Endometrial microvascular endothelial cells (primary cell): ENCODE measurements around the gene CDH15. TPM values are rescaled to one million over a fixed set of nuclear protein-coding genes. Genes with fewer than 3 reads are reported as not detected.
"Not testable (repeated sequence)": the region's sequence is repeated elsewhere in the genome, so short reads cannot be mapped to it uniquely, and the experiment has no call there.

ENCODE experiments used
- in situ Hi-C: cut with HindIII; loops from 2 replicates; pipeline ENCODE4 v1.10.0; 2017; ENCODE audit warnings: low sequenced_read_pairs, low pct_unique_long_range_greater_than_20kb; ENCODE audit errors: inconsistent ontology term
- total RNA-seq: library from RNA; depleted of rRNA; stranded (reverse); fragments of >200 nt; gene quantifications from one replicate; pipeline ENCODE4 v1.2.3, GENCODE V29; 2015; ENCODE audit errors: inconsistent ontology term

CDH15 gene
- total RNA-seq, 1 donor from 2014 or later, result not detected

DNA sequence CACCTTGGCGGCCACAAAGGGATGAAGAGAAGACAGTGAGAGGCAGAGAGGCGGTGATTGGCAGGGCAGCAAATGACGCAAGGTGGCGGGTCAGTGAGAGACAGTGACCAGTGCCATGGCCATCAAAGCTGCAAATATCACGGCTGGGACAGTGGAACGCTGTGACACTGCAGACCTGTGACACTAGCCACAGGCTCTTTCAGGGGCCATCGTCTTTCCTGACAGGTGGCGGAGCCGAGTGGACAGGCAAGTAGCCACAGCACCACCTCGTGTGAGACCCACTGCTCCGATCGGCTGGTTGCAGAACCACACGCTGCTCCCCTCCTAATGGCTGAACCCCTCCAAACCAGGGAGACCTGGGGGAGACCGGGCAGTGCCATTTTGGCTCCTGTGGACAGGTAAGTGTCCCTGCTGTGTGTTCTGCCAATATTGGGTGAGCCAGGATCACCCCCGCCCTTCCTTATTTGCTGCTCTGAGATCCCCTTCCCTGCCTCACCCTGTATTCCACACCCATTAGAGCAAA, 38.0 kb downstream of the CDH15 start:
- in situ Hi-C loops, result no loop called here

DNA sequence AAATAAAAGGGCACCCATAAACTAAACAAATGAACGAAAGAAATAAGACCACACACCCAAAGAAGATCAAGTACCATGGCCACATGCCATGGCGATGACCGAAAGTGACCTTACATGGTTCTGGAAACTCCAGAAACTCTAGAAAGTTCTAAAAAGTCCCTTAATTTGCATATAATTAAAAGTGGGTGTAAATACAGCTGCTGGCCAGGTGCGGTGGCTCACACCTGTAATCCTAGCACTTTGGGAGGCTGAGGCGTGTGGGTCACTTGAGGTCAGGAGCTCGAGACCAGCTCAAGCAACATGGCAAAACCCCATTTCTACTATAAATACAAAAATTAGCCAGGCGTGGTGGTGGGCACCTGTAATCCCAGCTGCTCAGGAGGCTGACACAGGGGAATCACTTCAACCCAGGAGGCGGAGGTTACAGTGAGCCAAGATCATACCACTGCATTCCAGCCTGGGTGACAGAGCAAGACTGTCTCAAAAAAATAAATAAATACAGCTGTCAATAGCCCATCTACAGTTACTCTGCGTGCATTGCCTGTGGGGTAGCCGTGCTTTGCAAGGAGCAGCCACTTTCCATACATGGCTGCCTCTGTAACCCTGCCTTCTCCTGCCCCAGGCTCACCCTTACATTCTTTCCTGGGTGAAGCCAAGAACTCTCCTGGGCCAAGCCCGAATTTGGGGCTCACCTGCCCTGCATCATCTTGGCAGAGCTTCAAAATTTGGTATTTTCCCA, 38.8 kb downstream of the CDH15 start:
- in situ Hi-C loops, result no loop called here

DNA sequence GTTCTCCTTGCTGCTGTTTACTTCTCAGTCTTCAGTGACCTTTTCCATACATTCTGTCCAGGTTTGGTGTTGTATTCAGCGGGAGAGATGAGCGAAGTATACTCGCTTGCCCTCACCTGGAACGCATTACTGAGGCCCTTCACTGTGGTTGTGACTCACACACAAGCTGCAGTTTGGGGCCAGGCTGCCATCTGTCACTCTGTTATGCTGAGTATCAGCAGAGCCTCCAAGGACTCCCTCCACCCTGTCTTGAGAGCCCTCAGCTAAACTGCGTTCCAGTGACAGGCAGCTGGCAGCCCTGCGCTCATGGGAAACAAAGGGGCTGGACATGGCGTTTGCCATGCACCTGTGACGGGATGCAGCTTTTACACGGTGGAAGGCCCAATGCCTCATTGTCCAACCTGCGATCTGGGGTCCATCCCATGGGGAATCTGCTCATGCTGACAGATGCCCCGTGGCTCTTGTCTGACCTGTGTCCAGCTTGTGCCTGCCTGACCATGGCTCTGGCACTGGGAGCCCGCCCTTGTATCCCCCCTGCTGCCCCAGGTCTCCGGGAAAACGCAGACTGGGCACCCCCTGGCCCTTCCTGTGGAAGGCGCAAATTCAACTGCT, 39.5 kb downstream of the CDH15 start:
- in situ Hi-C loops, result no loop called here

DNA sequence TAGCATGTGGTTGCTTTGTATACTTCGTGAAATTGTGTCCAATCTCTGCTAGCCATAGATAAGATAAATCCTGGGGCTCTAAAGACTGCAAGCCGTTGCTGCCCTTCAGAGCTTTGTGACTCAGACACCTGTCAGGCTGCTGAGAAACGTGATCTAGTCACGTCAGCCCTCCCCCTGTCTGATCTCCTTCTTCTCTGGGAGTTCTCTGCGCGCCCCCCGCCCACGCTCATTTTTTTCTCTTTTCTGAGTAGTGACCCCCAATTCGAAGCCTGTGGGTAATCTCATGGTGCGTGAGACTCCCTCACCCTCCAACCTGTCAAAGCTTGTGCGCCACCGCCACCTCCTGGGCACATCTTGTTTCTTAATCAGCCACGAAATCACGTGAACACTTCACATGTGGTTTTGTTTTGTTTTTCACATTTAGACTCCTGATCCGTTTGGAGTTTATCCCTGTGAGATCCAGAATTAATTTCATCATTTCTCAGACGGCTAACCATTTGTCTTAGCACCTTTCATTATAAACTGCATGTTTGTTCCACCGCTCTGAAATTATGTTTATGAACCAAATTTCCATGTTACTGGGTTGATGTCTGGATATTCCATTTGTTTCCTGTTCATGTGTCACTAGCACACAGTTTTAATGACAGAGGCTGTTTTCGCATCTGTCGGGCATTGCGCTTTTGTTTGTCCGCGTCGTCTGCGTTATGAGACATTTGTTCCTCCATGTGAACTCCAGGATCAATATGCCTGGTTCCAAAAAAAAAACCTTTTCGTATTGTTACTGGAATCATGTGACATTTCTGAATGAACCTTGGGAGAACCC, 45.0 kb downstream of the CDH15 start:
- in situ Hi-C loops, result no loop called here

DNA sequence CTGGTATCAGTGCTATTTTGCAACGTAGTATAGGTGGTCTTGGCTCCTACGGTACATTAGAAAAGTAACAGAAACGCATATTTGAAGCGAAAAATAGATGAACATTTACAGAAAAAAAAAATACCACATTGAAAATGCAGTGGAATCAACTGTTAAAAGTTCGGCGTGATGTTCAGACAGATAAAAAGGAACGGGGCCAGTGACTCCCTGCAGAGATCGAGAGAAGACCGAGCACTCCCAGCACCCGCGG, 45.5 kb downstream of the CDH15 start:
- in situ Hi-C loops, result no loop called here

GRCh38 chr16:89217388-89218191, 46.0 kb downstream of the CDH15 start, which contains the start of gene ZNF778:
ZNF778 (plus strand) TSS chr16:89217703; CDS start chr16:89221128, 3,425 bp downstream.
- in situ Hi-C loops, result no loop called here

DNA sequence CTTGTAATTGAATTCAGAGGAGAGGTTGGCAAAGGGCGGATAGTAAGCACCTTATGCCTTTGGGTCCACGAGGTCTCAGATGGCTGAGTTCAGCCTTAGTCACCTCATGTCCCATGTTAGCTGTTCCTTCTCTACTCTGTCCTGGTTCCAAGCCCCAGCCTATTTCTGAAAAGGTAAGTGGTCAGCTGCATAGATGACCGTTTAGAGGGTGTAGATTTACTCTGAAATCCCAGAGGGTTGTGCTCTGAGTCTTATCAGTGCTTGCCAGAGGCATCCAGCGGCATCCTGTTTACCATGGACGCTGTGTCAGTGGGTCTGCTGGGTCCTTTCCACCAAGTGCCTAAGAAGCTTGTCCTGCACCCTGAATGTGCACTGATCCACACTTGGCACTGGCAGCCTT, 47.8 kb downstream of the CDH15 start:
- in situ Hi-C loops, result no loop called here

DNA sequence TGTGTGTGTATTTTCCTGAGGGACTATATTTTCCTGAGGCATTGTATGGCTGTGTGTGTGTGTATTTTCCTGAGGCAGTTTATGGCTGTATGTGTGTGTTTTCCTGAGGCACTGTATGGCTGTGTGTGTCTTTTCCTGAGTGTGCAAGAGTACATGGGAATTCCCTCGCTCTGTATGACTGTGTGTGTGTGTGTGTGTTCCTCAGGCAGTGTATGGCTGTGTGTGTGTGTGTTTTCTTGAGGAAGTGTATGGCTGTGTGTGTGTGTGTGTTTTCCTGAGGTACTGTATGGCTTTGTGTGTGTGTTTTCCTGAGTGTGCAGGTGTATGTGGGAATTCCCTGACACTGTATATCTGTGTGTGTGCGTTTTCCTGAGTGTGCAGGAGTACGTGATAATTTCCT, 50.1 kb downstream of the CDH15 start:
- in situ Hi-C loops, result no loop called here

DNA sequence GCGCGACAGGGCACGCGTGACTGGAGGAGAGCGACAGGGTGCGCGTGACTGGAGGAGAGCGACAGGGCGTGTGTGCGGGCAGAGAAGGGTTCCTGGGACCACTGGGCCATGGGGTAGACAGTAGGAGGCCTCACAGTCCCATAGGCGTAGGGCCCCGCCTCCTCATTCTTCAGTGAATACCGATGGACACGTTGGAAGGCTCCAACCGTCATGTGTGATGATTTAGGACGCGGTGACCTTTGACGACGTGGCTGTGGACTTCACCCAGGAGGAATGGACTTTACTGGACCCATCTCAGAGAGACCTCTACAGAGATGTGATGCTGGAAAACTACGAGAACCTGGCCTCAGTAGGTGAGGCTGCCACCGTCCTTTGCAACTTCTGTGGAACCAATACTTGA, 51.4 kb downstream of the CDH15 start:
- in situ Hi-C loops, result no loop called here

GRCh38 chr16:89224665-89225064, 53.1 kb downstream of the CDH15 start:
- in situ Hi-C loops, result no loop called here

DNA sequence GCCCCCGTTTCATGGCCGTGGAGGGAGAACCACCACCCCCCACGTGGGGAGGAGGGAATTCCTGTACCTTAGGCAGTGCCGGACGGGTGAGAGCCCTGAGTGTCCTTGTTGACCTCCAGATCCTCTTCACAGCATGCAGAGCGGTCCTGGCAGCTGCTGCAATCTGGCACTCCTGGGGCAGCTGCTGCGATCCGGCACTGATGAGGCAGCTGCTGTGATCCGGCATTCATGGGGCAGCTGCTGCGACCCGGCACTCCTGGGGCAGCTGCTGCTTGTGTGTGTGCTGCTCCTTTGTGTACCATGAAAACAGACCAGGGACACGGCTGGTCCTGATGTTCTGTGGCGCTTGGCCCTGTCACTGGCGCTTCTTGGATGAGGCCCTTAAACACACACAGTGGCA, 58.7 kb downstream of the CDH15 start:
- in situ Hi-C loops, result no loop called here

DNA sequence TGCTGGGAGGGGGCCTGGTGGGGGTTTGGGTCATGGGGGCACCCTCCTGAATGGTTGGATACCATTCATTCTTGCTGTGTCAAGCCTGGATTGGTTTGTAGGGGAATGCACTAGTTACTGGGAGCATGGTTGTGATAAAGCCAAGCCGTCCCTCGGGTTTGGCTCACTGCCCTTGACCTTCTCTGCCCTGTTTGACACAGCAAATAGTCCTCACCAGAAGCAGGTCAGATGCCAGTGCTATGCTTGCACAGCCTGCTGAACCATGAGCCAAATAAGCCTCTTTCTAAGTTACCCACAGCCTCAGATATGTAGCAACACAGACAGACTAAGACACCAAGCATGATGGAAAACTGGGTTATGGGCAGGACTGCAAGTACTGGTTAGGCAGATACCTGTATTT, 60.6 kb downstream of the CDH15 start:
- in situ Hi-C loops, result no loop called here

DNA sequence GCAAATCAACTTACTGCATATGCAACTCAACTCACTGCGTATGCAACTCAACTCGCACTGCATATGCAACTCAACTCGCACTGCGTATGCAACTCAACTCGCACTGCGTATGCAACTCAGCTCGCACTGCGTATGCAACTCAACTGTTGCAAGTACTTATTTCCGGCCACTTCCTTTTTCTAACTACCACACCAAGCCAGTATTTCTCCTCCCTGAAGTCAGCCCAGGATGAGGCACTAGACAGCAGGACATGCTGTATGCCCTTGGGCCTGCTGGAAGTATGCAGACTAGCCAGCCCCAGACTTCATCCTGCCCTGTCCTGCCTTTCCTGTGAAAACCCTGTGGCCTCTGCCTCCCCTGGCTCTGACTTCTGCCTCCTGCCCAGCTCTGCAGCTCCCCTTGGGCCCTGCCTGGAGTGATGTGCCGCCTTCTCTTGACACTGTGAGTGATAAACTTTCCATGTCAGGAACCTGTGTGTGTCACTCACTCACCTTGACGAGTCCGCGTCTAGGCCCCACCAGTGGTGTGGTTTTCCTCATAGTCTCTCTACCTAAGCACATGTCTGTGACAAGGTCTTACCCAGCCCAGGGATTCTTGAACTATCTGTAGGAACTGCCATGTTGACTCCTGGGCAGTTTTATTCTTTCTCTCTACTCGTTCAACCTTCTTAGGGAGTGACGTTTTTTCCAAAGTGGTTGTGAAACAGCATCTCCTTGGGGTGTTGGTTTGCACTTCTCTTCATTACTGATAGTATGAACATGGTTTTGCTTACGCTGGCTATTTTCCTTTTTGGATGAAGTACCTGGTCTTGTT, 62.3 kb downstream of the CDH15 start:
- in situ Hi-C loops, result no loop called here

DNA sequence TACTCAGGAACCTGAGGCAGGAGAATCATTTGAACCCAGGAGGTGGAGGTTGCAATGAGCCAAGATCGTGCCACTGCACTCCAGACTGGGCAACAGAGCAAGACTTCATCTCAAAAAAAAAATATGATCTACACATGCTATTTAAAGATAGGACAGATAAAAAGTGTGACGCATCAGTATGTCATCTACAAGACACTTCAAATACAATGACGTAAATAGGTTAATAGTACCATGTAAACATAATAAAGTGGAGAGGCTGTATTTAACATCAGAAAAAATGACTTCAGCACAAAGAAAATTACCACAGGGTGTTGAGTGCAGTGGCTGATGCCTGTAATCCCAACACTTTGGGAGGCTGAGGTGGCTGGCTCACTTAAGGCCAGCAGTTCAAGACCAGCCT, 66.2 kb downstream of the CDH15 start:
- in situ Hi-C loops, result no loop called here

DNA sequence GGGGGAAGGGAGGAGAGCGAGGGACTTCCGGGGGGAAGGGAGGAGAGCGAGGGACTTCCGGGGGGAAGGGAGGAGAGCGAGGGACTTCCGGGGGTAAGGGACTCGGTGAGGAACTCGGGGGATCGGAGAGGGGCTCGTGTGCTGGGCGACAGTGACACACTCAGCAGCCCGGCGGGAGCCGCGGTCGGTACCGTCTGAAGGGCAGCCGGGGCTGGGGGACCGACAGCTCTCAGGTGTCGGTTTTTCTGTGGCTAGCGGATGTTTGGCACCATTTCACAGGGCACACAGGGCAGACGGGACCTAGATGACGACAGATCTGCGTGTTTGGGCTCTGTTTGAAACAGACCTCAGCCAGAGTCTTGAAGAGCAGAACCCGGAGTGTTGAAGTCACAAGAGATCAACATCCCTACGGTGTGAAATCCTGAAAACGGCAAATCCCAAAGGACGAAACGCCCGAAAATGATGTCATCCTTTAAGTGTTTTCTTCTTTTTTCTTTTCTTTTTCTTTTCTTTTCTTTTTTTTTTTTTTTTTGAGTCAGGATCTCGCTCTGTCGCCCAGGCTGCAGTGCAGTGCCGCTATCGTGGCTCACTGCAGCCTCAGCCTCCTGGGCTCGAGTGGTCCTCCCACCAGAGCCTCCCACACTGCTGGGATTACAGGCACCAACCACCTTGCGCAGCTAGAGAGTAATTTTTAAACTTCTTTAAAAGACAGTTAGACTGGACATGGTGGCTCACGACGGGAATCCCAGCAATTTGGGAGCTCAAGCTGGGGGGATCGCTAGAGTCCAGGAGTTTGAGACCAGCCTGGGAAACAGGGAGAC, 69.8 kb downstream of the CDH15 start:
- in situ Hi-C loops, result no loop called here

GRCh38 chr16:89242795-89243200, 71.2 kb downstream of the CDH15 start:
- in situ Hi-C loops, result no loop called here

GRCh38 chr16:89243664-89244063, 72.1 kb downstream of the CDH15 start:
- in situ Hi-C loops, result no loop called here

- in situ Hi-C loops, result not testable (repeated sequence)
Measured at GRCh38 chr16:89244264-89244663, 72.7 kb downstream of the CDH15 start.
